HG03159 (cell line): Measurements from ENCODE around the gene KBTBD7.
"Not testable (repeated sequence)": the region's sequence is repeated elsewhere in the genome, so short reads cannot be mapped to it uniquely, and the experiment has no call there.

ENCODE experiments used
- ATAC-seq: cut with Tn5 transposase; IDR thresholded peaks from one replicate; pipeline ENCODE4 v1.9.1; 2021; ENCODE audit warnings: mild to moderate bottlenecking, moderate library complexity; ENCODE audit not compliant: unreplicated experiment

Gene KBTBD7

DNA sequence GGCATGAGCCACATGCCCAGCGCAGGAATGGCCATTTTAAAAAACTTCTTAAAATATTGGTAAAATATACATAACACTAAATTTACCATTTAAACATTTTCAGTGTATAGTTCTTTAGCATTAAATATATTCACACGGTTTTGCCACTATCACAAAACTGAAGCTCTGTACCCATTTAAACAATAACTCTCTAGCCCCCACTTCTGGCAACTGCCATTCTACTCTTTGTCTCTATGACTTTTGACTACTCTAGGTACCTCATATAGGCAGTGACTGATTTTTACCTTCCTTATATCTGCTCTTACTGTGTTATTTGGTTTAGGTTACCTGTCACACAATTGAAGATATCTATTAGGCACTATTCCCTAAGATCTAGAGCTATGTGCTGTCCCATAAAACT lies 2.3 kb upstream of the KBTBD7 start:
- ATAC-seq = no peak

DNA sequence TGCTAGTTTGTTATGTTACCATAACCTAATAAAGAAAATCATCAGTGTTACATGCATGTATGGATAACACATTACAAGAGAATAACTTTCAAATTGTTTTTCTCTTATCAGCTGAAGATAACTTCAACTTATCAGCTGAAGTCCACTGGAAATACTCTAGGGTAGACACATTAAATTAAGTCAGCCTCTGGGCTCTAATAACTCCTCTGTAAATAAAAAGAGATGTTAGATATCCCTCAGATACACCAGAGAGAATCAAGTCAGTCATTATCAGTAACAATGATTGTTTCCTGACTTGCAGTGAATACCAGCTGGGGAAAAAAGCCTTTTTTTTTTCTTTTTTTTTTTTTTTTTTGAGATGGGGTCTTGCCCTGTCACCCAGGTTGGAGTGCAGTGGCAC lies 1.6 kb upstream of the KBTBD7 start:
- no peak for ATAC-seq

DNA sequence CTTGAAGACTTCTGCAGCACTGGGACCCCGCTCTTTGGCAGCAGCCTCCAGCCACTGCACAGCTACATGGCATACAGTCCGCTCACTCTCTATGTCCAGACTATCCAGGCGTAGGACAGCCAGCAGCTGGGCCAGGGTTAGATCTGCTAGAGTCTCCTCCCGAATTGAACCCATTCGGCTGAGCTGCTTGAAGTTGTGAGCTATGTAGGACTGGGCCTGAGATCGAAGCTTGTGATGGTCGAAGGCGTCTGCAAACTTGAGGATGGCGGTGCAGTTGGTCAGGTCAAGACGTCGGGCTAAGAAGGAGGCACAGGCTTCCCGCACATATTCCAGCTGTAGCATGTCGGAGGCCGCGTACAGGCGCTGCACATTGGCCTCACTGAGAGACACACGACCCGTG lies 900 bp downstream of the KBTBD7 start:
- no peak for ATAC-seq

DNA sequence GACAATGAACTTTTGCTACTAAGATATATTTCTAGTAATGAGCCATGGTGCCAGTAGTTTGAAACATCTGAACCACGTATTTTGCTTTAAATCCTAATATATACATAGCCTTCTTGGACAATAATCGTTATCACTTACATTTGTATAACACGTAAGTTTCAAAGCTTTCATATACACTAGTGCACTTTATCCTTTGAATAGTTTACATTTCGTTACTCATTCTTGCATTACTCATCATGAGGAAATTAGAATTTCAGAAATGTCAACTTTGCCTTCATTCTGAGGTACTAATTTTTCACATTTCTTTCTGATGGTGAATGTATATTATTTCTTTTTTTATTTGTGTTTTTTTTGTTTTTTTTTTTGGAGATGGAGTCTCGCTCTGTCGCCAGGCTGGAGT lies 5.8 kb downstream of the KBTBD7 start:
- no peak for ATAC-seq

DNA sequence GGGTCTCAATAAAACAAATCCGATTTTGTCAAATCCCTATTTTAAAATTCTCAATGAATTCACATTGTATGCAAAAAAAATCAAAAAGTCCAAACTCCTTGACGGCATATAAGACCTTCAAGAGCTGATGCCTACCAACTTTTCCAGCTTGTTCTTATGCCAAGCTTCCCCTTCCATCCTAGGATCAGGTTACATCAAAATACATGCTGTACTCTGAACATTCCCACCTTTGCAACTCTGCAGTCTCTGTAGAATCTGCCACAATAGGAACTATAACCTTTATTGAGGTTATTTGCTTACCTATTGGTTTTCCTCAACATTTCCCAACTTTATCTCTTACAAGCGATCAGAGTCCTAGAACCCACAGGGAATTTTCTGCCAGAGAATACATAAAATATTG lies 7.9 kb downstream of the KBTBD7 start:
- ATAC-seq = no peak

DNA sequence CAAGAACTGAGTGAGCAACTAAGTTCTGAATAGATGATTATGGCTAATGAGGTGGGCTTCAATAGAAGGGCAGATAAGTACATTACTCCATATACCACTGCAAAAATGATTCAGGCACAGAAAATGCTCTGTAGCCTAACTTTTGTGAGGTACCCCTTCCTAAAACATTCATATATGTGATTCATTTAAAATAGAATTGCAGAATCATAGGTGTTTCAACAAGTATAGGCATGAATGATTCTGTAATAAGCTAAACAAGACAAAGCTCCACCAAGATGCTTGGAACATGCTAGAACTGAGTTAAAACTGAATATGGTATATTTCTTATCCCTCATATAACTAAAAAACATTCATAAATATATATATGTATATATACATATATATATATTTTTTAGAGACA lies 12.1 kb downstream of the KBTBD7 start:
- no peak for ATAC-seq

DNA sequence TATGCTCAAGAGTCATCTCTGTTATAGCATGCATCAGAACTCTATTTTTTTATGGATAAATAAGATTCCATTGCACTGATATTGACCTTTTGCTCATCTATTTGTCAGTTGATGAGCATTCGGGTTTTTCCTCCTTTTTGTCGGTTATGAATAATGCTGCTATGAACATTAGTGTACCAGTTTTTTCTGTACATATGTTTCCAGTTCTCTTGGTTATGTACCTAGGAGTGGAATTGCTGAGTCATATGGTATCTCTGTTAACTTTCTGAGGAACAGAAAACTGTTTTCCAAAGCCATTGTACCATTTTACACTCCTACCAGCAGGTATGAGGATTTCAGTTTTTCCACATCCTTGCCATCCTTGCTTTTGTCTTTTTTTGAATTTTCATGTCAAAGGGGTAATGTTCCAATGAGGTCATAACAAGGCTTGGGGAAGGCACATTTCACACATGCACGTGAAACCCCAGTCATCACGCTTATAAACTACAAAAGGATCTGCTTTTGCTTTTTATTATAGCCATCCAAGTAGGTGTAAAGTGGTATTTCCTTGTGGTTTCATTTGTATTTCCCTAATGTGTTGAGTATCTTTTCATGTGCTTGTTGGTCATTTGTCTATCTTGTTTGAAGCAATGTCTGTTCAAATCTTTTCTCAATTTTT lies 14.6 kb downstream of the KBTBD7 start:
- no peak for ATAC-seq

DNA sequence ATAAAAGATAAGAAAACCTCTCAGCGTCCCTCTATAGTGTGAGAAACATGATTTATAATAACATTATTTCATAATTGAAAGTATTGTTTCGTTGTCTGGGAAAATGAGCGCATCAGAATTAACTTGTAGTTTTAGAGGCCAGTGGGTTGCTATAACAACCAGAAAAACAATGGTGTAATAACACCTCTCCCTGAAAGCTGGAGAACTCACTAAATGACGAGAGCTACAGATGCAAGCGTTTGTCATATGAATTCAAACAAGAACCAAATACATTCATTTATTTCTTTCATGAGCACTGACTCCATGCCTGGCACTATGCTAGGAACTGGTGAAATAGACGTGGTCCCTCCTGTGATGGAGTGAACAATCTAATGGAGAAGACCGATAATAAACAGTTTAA lies 16.3 kb downstream of the KBTBD7 start:
- no peak for ATAC-seq

DNA sequence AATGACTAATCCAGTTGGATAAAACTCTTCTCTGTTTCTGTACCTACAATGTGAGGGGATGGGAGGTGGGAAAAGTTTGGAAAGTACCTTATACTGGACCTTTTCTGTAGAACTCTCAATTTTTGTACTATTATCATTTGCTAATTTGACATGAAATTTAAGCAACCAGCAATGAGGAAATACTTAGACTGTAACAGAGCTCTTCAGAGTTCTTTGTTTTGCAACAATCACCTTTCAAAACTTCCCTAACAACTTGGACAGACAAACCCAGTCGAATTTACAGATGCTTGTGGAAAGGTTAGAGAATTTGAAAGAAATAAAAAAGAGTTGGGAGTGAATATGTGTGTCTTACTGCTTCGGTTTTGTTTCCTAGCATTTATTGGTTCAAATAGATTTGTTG lies 16.8 kb downstream of the KBTBD7 start:
- no peak for ATAC-seq

DNA sequence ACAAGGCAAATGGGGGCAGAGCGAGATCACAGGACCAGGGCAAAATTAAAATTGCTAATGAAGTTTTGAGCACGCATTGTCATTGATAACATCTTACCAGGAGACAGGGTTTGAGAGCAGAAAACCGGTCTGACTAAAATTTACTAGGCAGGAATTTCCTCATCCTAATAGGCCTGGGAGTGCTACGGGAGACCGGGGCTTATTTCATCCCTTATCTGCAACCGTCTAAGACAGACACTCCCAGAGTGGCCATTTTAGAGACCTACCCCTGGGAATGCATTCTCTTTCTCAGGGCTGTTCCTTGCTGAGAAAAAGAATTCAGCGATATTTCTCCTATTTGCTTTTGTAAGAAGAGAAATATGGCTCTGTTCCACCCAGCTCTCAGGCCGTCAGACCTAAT lies 18.8 kb downstream of the KBTBD7 start:
- ATAC-seq = not testable (repeated sequence)

DNA sequence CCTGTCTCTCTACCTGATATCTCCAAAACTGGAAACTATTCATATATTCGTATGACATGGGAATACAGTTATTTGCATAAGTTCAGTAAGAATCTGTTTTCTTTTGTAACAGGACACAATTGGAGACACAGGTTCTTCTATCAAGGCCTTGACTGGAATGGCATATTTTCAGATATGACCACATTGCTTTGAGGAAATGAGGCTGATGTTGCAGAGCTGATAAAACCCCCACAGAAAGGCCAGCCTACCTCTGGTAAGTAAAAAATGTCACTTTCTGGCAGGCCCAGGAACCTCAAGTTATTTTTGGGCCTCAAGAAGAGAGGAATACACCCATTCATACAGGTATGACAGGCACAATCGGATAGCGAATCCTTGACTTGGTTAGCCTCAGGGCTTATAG lies 32.2 kb downstream of the KBTBD7 start:
- ATAC-seq = no peak

DNA sequence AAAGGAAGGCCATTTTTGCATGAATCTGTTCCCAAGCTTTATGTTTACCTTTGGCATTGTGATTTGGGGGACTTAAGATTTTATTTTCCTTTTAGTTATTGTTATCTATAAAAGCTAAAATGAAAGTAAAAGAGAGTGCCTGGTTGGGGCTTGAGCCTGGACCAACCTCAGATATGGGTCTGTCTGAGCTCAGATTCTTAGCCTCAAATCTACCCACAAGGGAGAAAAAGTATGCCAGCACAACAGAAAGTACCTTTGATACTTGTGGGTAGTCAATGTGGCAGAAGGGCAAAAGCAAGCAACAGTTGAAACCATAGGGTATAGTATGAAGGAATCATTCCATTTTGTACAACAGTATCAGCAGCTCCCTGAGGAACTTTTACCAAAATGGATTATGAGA lies 35.2 kb downstream of the KBTBD7 start:
- no peak for ATAC-seq

DNA sequence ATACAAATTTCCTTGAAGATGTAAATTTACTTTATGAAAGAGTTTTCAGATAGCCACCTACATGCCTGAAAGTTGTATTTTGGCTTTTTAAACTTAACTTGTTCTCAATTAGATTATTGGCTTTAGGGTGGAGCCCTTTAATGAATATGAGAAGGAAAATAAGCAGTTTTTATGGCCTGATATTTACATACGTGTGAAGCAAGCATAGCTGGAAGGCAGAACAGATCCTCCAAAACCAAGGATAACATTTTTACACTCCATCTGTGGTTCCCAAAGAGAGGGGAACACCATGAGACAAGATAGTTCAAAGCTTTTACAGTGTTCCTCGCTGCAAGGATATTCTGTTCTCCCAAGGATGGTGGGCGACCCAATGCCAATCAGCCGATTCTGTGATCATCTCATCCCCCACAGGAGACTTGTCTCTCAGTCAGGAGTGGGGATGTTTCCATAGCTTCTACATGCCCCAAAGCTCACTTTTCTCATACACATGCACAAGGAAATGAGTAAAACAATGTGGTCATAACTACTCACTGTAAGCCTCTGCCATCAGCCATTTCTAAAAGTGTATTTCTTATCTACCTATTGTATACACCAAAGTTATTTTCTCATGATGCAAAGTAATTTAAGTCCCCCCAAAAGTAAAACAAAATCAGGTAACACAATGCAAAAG lies 37.2 kb downstream of the KBTBD7 start:
- no peak for ATAC-seq

DNA sequence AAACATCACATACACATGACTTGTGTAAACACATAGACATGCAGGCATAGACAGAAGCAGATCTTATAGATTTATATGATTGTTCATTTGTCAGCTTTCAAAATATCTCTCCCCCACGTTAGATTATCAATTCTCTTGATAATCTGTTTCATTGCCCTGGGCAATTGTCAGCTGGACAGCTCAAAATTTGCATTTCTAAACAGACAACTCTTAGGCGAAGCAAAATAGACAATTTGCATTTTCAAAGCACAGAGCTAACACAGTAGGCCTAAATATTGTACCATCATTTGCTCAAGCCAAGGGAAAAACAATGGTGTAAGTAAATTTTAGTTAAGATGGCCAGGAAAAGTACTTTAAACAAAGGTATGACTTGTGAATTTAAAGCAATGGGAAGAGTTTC lies 37.7 kb downstream of the KBTBD7 start:
- ATAC-seq = no peak

DNA sequence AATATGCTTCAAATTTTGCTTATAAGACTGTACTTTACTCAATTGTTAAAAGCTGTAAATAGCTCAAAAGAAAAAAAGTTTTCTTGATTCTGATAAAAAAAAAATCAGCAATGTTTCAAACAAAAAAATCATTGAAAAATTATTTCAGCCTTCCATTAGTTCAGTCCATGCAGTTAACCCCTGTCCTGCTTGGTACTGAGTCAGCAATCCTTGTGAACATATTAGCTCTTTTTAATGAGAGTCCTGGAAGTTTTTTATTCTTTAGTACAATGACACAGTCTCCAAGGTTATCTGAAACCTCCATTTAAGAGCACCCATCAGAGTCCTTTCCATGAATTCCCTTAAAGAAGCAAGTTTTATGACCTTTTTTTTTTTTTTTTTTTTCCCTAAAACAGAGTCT lies 40.3 kb downstream of the KBTBD7 start:
- ATAC-seq = no peak

DNA sequence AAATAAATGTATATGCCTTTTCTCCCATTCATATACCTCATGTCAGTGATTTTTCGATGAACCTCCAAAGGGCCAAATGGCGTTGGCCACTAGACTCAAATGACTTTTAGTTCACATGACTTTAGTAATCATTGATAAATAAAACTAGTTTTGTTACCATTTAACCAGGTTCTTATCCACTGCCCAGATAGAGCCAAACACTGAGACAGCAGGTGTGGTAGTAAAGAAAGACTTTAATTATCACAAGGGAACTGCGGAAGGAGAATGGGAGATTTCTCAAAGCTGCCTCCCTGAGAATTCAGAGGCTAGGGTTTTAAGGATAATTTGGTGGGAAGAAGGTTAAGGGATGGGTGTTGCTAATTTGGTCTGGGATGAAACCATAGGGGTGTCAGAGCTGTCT lies 42.4 kb downstream of the KBTBD7 start:
- ATAC-seq = no peak

DNA sequence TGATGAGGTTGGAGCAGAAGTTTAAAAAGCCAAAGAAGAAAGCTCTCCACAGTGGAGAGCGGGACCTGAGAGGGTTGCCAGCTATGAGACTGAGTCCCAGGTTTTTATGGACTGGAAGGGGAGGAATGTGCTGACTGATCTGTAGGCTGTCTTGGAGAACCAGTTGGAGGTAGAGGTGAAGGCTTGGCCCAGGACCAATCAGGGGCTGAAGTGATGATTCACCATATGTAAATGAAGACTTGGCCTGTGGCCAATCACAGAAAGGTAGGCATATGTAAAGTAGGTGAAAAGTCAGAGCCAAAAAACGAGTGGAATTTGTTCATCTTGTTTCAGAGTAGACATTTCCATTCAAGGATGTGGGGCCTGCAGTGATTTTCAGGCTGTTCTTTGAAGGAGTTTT lies 44.3 kb downstream of the KBTBD7 start:
- no peak for ATAC-seq

DNA sequence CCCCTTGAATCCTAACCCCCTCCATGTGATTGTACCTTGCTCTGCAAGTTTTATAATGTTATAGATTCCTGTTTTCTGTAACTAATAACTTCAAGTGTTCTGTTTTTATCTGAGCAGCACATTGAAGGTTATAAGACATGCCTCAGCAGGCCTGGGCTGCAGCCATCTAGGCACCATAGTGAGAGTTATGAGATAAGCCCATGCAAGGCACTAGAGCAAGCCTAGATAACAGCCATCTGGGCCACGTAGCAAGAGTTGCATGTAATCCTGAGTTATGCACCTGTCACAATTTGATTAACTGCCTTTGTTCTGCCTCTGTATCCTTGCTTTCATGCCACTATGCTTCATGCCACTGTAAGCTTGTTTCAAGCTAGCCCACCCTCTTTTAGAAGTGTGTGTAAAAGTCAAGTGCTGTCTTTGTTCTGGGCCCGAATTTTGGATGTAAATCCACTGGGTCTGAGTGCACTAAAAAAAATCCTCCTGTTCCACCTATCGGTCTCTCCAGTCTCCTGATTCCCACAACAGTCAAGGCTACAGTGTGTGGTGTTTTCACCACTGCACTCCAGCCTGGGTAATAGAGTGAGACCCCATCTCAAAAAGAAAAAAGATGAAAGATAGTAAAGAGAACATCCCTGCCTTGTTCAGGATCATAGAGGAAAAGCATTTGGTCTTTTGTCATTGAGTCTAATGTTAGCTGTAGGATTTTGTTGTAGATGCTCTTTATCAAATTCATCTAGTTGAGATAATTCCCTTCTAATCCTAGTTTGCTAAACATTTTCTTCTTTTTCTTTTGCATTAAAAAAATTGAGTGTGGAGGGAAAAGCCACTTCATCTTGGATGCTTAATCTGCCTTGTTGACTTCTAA lies 45.7 kb downstream of the KBTBD7 start:
- ATAC-seq = no peak

DNA sequence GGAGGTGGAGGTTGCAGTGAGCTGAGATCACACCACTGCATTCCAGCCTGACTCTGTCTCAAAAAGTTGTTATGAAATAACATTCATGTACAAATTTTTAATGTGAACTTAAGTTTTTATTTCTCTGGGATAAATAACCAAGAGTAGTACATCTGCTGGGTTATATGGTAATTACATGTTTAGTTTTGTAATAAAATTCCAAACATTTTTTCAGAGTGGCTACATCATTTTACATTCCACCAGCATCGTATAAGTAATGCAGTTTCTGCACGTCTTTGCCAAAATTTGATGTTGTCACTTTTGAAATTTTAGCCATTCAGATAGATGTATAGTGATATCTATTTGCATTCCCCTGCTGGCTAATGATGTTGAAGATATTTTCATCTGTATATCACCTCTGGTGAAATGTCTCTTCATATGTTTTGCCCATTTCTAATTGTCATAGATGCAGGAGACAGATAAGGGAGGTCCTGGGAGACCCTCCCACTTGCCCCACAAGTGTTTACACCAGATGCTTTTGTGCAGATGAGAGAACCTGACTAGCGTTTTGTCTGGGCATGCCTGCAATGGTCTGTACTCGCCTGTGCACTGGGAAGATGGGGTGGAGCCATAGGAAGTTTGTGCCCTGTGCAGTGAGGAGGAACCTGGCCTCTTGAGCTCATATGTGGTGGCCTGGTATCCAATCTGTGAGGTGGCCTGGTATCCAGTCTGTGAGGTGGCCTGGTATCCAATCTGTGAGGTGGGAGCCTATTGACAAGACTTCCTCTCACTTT lies 49.0 kb downstream of the KBTBD7 start:
- no peak for ATAC-seq

DNA sequence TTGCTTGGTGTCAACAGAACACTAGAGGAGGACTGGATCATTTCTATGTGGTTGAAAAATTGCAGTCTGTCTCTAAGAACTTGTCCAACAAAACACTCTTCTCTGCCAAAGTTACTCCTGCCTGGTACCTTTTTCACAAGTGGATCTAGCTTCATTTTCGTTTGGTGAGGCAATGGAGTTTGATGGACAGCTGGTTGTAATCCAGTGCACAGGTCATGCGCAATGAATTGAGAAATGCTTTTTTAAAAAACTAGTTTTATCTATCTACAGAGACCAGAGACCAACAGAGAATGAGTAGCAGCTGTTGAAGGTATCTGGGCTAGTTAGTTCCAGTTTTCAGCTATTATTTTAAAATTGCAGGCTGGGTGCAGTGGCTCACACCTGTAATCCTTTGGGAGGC lies 49.8 kb downstream of the KBTBD7 start:
- no peak for ATAC-seq
